GM19452 (cell line): ENCODE results near the gene CELF4.
A peak's percentile ranks its signal among the peaks of the same experiment; 100 is the strongest.

Source experiments
- ATAC-seq: cut with Tn5 transposase; IDR thresholded peaks from one replicate; pipeline ENCODE4 v1.9.1; 2021; ENCODE audit not compliant: unreplicated experiment

Gene CELF4

GRCh38 chr18:37565101-37565976 is at the start of gene CELF4:
CELF4 (minus strand) TSS chr18:37565798.
- ATAC-seq = no peak

GRCh38 chr18:37613253-37613565 is 47.6 kb upstream of the CELF4 start:
- ATAC-seq = no peak

DNA sequence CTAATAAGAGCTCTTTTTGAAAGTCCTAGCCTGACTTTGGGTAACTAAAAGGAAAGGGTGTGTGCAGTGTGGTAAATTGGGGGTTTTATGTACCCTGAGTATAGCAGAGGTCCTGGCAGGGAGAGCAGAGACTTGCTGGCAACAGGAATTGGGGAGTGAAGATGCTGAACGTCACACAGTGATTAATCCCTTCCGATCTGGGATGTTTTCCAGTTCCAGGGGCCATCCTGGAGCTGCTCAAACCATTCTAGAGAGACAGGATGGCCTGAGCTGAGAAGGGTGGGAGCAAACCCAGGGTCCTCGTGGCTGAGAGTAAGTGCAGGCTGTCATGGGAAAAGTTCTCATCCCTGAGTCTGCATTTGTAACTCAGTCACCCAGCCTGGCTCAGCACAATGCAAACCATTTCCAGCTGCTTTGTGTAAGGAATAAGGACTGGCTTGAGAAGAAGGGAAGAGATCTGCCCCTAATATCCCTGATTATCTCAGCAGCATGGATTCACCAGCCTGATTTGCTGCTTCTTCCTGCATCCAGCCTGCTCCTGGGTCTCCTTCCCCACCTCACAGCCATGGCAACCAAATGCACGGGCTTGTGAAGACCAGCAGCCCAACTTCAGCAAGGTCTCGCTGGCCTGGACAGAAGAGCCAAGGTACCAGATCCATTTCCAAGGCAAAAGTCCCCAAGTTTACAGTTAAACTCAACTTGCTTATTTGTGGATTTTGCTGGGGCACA is 47.1 kb upstream of the CELF4 start:
- ATAC-seq = no peak

DNA sequence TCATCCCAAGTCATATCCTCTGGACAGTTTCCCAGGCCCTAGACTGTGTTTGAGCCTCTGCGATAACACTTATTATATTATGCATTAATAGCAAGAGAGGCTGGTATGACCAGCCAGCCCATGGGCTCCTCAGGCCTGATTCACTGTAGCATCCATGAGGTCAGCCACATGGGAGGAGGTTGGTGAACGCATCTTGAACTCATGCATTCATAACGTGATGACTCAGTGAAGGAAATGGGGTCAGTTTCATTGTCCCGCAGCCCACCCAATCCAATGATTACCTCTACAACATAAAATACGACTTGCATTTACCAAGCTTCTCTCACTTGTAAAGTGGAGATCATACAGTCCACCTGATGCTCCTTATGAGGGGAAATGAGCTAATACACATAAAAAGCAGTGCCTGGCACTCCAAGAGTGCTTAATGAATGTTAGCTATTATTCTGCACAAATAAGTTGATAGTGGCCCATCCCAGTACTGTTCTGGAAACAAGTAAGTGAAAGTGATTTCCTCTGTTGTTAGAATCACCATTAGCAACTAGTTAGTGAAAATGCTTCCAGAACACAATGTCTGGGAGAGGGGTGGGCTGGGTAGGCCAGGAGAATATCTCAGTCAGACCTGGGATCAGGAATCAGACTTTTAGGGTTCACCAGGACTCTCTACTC is 46.1 kb upstream of the CELF4 start:
- no peak for ATAC-seq

DNA sequence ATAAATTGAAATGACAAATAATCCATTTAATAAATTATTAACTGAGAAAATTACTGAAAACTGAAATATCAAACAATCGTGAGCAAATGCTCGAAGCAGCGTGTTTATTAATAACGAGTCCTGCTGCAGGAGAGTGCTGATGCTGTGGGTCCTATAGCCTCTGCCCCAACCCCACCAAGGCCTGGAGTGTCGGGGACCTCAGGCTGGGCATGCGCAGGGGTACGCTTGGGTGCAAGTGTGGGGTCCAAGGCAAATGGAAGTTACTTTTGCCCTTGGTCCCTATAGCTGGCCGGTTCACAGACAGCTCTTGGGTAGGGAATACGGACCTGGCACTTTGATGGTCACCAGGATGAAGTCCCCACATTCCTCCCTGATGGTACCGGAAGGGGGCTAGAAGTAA is 43.3 kb upstream of the CELF4 start:
- ATAC-seq = no peak

GRCh38 chr18:37607281-37607680 is 41.7 kb upstream of the CELF4 start:
- no peak for ATAC-seq

DNA sequence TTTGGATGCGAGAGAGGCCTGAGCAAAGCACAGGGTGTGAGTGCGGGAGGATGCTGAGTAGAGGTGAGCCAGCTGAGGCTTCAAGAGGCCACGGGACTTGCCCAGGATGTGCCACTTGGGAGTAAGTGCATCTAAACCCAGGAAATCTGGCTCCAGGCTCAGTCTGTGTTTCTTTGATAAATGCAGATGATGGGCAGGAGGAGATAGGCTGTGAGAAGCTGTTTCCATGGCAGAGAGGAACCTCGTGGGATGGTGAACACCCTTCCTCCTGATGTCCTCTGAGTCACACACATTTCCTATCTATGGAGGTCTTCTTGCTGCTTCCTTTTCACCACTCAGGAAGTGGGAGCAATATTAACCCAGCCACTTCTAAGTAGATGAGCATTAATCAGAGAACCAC is 38.4 kb upstream of the CELF4 start:
- ATAC-seq = no peak

DNA sequence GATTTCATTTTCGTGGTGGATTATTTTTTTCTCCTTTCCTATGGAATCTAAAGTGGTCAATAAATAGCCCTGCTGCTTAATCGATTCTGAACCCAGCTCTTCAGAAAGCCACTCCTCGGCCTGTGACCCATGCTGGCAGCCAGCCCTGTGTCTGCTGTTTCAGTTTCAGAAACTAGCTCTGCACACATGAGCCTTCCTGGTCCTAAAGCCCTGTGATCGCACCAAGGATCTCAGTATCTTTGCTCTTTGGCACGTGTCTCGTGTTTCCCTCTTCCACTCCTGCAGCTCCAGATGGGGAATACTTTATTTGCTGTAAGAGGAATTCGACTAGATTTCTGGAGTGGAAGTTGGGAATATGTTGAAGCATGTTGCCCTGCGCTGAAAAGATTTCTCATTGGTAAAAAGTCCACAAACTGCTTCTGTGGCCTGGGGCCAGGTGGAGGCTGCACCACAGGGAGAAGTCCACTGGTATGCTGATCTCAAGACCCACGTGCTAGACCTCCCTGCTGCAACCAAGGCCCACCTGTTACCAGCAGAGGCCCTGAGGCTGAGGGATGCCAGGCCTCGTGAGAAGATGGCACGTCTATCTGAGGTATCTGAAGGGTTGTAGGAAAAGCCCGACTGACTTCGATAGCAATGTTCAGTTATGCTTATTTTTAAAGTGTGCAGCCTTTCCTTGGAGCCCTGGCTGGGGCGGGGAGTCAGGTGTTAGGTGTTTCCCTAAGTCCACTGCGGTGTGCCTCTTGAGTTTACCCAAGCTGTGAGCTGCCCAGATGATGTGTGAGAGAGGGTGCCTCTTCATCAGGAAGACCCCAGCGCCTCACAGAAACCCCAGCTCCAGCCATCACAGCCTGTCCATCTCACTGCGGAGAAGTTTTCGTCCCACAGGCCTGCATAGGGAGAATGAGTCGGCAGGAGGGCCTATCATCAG is 33.6 kb upstream of the CELF4 start:
- no peak for ATAC-seq

- no peak for ATAC-seq
Observed at GRCh38 chr18:37598396-37598795, 32.8 kb upstream of the CELF4 start.

GRCh38 chr18:37590346-37590745 is 24.7 kb upstream of the CELF4 start:
- no peak for ATAC-seq

DNA sequence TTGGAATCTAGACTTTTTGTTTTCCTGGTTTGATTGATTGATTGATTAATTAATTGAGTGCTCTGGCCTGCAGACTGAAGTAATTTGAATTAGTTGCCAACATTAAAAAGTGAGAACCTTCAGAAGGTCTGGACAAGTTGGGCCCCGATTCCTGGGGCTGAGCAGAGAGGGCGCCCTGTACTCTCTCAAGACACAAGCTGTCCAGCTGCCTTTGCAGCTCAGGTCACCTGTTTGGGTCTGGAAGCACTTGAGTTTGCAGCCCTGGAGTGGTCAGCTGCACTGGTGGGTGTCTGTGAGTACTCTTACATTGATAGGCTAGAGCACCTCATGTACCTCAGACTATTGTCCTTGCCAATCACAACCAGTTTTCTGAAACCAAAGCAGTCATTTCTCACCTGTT is 22.7 kb upstream of the CELF4 start:
- ATAC-seq = no peak

DNA sequence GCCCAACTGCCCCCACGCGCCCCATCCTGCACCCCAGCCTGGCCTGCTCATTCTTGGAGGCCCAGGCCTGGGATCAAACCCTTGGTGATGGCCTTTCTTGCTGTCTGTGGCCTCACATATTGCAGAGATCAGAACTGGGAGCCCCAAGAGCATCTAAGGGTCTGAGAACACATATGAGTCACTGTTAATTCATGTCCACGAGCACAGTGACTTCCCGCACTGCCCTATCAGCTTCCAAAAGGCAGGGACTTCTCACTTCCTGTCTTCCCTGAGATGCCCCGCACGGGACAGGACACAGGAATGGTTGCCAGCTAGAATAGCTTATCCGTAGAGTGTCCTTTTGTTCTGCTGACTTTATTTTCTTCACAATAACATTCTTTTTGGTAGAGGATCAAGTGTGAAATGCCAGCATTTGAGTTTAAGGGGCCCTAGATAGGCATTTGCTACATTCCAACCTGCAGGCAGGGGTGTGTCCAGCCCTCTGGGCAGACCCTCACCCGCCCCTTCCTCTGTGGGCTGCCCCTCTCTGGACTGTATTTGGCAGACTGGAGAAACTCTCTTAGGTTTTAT is 21.1 kb upstream of the CELF4 start:
- no peak for ATAC-seq

DNA sequence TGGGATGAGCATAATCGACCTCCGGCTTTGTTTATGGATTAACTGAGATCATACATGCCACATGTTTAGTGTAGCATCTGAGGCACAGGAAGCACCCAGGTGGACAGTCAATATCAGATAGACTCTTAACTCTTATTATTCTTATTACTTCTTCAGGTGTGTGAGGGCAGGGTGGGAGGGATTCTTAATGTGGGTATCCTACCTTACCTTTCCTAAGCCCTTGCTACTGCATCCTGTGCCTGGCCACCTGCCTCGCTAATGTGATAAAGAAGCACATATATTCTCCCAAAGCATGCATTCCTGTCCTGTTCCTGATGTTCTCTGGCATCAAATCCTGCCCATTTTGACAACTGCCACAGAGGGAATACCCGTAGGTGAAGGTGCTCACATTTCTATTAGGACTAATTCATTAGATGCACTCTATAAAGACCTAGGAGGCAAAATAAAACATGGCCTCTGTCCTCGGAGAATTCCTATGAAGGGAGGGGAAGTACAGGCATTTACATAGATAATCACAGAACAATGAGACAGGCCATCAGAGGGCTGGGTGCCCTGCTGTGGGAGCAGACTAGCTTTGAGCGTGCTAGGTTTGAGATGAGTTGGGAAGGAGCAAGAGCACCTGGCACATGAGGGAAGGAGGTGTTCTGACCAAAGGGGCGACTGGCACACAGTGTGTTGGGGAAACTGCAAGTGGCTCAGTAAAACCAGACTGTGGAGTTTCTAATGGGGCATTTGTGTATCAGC is 19.5 kb upstream of the CELF4 start:
- ATAC-seq = no peak

DNA sequence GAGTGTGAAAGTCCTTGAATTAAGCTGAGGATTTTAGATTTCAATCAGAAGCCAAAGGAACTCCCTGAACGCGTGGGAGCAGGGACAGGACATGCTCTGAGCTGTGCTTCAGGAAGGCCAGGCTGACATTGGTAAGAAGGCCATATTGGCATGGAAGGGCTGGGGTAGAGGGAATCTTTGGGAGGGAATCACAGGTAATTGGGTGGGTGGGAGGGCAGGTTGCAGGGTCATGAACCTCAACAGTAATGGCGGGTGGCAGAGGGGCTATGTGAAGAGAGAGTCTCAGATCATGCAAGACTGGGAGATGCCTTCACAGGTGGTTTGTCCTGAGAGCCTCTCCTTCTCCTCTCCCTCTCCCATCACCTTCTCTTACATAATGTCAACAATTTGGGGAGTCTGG is 18.6 kb upstream of the CELF4 start:
- ATAC-seq = no peak

DNA sequence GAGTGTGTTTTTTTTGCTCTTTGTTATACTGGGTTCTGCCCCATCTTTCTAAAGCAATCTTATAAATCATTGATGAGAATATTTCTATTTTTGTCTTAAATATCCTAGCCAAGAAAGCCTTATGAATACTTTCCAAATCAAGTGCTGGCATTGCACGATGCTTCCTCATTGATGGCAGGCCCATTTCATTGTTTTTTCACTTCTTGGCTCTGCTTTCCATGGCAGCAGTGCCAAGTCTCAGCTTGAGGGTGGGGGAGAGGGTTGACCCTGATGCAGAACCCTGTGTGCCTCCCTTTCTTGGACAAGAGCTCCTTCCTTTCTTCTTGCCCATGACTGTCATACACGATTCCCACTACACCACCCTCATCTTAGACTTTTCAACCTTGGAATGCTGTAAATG is 16.7 kb upstream of the CELF4 start:
- ATAC-seq = no peak

DNA sequence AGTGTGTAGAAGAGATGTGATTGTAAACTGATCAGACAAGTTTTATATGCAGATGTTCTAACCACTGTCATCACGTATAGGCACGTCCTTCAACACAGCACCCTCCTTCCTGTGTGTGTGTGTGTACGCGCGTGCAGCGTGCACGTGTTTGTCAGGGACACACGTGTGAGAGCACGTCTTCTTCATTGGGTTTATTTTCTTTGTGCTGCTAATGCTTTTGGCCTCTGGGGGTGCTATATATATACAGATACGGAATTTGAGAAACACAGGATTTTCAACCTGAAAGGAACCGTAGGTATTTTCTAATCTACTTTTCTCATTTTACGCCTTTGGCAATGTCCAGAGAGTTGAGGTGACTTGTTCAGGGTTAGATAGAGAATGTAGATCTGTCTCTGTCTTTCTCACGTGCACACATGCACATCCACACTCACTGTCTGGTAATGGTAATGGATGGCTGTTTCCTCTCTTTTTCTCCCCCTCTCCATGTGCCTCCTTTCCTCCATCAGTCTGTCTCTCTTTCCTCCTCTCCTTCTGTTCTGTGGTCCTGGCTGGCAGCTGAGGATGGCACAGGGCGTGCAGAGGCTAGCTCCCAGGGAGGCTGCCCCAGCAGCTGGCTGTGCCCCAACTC is 13.4 kb upstream of the CELF4 start:
- peak; percentile 67 for ATAC-seq

DNA sequence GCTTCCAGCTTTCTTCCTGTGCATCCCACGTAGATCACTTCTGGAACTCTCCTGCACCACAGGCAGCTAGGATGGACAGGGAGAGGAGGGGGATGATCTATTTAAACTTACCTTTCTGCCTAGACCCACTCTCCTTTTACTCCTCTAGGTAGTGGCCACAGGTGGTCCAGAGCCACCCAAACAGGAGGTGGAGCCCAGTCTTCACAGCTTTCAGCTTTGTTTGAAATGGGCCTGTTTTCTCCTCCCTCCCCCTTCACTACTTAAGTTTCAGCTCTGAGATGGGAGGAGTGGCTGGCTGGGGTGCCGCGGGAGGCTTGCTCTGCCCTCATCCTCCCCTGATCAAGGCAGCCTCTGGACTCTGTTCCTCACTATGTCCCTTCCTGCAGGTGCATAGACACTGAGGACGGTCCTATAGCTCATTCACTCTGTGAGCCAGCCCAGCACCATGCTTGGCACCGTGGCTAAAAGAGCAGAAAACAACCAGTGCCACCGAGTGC is 12.6 kb upstream of the CELF4 start:
- no peak for ATAC-seq

GRCh38 chr18:37577051-37577611 is 11.5 kb upstream of the CELF4 start:
- no peak for ATAC-seq

- ATAC-seq = no peak
Observed at GRCh38 chr18:37575646-37576045, 10.0 kb upstream of the CELF4 start.
